Epithelial cell of esophagus (primary cell): ENCODE measurements around the gene ASMTL.
A peak's percentile ranks its signal among the peaks of the same experiment; 100 is the strongest.

Experiments
- DNase-seq: peaks from one replicate; pipeline ENCODE4 v3.0.0; 2010; ENCODE audit warnings: low read depth
- H3K4me3 ChIP-seq: 2 replicates; pipeline ENCODE4 v1.5.1; 2011; ENCODE audit warnings: mild to moderate bottlenecking, low read length, control low read depth
- TF ChIP-seq, protein P1 (sequence below): IDR thresholded peaks from 2 replicates; pipeline ENCODE4 v1.5.1; 2011; ENCODE audit warnings: low read depth, mild to moderate bottlenecking, low read length, control low read depth, inconsistent platforms; ENCODE audit not compliant: insufficient read depth; ENCODE audit errors: missing control alignments

ASMTL gene

DNA sequence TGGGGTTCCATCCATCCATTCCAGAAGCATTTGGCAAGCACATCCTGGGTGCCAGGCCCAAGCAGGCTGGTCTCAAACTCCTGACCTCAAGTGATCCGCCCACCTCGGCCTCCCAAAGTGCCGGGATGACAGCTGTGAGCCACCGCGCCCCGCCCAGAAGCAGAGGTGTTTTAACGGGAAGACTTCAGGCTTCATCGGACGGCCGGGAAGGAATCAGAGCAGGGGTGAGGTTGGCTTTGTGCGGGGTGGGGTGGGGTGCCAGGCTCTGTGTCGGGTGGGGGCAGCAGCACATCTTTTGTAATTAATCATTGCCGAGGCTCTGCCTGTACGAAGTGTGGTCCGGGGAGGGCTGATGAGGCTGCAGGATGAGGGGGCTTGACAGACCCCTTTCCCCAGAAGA is 55.7 kb downstream of the ASMTL start:
- TF ChIP-seq, protein P1, sequence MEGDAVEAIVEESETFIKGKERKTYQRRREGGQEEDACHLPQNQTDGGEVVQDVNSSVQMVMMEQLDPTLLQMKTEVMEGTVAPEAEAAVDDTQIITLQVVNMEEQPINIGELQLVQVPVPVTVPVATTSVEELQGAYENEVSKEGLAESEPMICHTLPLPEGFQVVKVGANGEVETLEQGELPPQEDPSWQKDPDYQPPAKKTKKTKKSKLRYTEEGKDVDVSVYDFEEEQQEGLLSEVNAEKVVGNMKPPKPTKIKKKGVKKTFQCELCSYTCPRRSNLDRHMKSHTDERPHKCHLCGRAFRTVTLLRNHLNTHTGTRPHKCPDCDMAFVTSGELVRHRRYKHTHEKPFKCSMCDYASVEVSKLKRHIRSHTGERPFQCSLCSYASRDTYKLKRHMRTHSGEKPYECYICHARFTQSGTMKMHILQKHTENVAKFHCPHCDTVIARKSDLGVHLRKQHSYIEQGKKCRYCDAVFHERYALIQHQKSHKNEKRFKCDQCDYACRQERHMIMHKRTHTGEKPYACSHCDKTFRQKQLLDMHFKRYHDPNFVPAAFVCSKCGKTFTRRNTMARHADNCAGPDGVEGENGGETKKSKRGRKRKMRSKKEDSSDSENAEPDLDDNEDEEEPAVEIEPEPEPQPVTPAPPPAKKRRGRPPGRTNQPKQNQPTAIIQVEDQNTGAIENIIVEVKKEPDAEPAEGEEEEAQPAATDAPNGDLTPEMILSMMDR, result no peak
- no peak for DNase-seq
- H3K4me3 ChIP-seq, result no peak overlapping the region

DNA sequence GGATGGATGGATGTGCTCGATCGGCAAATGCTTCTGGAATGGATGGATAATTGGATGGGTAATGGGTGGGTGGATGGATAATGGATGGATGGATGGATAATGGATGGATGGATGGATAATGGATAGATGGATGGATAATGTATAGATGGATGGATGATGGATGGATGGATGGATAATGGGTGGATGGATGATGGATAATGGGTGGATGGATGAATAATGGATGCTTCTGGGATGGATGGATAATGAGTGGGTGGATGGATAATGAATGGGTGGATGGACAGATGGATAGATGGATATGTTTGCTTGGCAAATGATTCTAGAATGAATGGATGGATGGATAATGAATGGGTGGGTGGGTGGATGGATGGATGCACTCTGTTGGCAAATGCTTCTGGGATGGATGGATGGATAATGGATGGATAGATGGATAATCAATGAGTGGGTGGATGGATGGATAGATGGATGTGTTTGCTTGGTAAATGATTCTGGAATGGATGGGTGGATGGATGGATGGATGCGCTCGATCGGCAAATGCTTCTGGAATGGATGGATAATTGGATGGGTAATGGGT is 57.0 kb downstream of the ASMTL start:
- TF ChIP-seq, protein P1, result no peak
- no peak for DNase-seq
- H3K4me3 ChIP-seq, result no peak overlapping the region

DNA sequence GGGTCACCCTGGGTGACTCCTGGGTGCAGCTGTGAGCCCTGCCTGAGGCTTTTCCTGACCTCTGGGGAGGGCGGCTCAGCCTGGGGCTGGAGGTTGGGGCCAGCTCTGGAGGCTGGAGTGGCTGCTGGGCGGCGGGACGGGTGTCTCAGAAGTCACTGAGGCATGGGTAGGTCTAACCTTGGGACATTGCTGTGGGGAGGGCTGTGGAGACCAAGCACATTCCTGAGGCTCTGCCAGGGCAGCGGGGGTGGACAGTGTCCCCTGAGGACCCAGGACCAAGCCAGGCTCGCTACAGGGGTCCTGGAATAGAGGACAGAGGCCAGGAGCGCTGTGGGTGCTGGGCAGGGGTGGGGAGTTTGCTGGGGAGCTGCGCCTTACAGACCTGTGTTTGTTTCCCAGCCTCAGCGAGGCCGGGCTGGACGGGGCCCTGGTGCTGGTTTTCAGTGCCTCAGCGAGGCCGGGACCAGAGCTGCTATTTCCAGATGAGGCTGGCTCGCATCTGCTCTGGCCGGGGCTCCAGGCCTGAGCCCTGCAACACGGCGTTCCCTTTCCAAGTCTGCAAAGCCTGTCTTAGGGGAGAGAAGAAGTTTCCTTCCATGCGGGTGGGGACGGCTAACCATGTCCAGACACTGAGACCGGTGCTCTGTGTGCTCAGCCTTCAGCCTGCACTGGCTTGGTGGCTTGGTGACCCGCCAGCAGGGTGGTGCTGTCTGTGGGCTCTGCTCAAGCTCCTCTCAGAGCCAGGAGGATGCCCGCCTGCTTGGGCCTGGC is 57.8 kb downstream of the ASMTL start:
- TF ChIP-seq, protein P1, result no peak
- DNase-seq, result no peak
- no peak overlapping the region for H3K4me3 ChIP-seq

DNA sequence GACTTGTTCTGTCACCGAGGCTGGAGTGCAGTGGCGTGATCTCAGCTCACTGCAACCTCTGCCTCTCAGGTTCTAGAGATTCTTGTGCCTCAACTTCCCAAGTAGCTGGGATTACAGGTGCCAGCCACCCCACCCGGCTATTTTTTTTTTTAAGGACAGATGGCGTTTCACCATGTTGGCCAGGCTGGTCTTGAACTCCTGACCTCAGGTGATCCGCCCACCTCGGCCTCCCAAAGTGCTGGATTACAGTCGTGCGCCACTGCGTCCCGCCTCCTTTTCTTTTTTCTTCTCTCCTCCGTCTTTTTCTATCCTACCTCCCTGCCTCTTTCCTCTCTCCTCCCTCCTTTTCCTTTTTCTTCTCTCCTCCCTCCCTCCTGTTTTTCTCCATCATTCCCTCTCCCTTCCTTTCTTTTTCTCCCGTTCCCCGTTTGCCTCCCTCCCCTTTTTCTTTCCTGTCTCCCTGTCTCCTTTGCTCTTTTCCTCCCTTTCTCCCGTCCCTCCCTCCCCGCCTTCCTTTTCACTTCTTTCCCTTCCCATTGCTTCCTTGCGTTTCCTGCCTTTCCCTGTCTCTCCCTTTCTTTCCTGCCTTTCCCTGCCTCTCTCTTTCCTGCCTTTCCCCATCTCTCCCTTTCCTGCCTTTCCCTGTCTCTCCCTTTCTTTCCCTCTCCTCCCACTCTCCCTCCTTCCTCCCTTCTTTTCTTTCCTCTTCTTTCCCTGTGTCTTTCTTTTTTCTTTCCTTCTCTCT is 58.7 kb downstream of the ASMTL start:
- DNase-seq, result no peak
- H3K4me3 ChIP-seq, result no peak overlapping the region
- TF ChIP-seq, protein P1, result no peak

DNA sequence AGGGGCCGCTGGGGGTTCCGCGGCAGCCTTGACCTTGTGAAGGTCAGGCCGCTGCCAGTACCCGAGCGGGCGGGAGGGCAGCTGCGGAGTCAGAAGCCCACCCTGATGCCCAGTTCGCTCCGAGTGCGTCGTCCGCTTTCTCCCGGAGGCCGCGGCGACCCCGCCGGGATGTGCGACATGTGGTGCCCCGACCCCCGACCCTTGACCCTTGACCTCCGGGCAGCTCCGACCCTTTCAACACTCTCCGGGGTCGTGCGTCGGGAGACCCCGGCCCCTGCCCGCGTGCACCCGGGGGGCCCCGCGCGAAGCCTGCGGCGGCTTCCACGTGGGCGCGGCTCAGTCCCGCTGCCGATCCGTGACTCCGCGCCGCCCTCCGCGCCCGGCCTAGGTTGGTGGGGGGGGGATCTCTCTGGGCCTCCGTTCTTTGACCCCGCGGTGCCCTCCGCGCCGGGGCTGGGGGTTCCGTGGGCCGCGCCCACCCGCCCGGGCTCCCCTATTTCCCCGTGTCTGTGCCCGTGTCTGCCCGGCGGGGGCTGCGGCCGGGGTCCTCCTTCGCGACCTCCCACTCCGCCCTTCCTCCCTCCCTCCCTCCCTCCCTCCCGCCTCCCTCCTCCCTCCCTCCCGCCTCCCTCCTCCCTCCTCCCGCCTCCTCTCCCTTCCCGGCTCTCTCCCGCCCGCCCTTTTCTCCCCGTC is 60.2 kb downstream of the ASMTL start:
- H3K4me3 ChIP-seq, result peak overlapping the region; percentile 62
- DNase-seq, result peak; percentile 71
- TF ChIP-seq, protein P1, result no peak

DNA sequence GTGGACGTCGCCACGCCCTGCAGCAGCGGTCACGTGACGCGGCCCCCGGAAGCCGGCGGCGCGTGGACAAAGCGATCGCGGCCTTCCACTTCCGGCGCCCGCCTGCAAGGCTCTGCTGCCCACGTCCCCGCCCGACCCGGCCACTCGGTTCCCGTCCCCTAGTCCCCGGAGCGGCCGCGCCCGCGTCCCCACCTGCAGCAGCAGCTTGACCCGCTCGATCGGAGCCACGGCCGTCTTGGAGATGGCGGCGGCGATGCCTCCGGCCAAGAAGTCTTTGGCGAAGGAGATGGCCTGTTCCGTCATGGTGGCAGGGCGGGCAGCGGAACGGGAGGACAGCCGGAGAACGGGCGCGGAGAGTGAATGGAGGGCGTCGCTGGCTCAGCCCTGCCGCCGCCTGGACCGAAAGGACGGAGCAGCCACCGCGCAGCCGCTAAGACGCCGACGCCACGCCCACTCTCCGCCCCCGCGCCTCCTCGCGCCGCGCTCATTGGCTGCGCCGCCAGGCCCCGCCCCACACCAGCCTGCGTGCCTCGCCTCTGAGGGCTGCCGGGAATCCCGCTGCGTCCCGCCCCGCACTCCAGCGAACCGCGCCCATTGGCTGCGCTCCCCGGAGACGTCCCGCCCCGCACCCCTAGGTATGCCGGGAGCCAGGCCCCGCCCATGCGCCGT is 60.9 kb downstream of the ASMTL start, which contains the start of gene SLC25A6:
Gene SLC25A6 (minus strand): TSS at position 407 of the 669 bp plus-strand sequence. CDS start 104 bp downstream, at position 303.
- DNase-seq, result peak; percentile 99
- H3K4me3 ChIP-seq, result peak within 1 kb of the TSS; percentile 100
- TF ChIP-seq, protein P1, result no peak
